GM12891 (cell line): ENCODE data around the gene GABBR2.
"Not testable (repeated sequence)": the region's sequence is repeated elsewhere in the genome, so short reads cannot be mapped to it uniquely, and the experiment has no call there.

Experiments used
- DNase-seq: peaks from one replicate; pipeline ENCODE4 v3.0.0; 2011; ENCODE audit warnings: low spot score; ENCODE audit not compliant: insufficient read length
- FAIRE-seq: peaks from 2 replicates; lab custom pipeline; 2011; peaks lifted over from hg19 to GRCh38; lab: Jason Lieb, UNC
- PAX5 ChIP-seq: IDR thresholded peaks from 2 replicates; pipeline ENCODE4 v1.6.1; 2011; ENCODE audit warnings: low read length, moderate library complexity, mild to moderate bottlenecking; ENCODE audit not compliant: insufficient read depth, severe bottlenecking
- POLR2A ChIP-seq: IDR thresholded peaks from 2 replicates; pipeline ENCODE4 v1.6.1; 2011; ENCODE audit warnings: low read depth, low read length, control low read depth
- POLR2AphosphoS5 ChIP-seq: IDR thresholded peaks from 2 replicates; pipeline ENCODE4 v1.6.1; 2011; ENCODE audit warnings: low read depth, low read length, control low read depth
- POU2F2 ChIP-seq: IDR thresholded peaks from 2 replicates; pipeline ENCODE4 v1.6.1; 2011; ENCODE audit warnings: low read depth, mild to moderate bottlenecking, control low read depth, low read length, moderate library complexity
- SPI1 ChIP-seq: IDR thresholded peaks from 2 replicates; pipeline ENCODE4 v1.6.1; 2011; ENCODE audit warnings: low read depth, low read length, control low read depth
- TAF1 ChIP-seq: IDR thresholded peaks from 2 replicates; pipeline ENCODE4 v1.6.1; 2011; ENCODE audit warnings: low read depth, low read length, control low read depth

Gene GABBR2

DNA sequence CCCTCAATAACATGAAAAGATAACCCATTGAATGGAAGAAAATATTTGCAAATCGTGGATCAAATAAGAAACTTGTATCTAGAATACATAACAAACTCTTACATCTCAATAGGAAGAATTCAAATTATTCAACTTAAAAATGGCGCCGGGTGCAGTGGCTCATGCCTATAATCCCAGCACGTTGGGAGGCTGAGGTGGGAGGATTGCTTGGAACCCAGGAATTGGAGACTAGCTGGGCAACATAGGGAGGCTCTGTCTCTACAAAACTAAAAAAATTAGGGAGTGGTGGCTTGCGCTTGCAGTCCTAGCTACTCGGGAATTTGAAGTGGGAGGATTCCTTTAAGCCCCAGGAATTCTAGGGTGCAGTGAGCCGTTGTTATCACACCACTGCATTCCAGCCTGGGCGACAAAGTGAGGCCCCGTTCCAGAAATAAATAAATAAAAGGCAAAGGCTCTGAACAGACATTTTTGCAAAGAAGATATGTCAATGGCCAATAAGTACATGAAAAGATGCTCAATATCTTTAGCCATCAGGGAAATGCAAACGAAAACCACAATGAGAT lies 431.7 kb downstream of the GABBR2 start:
- no peak for FAIRE-seq
- DNase-seq, result no peak

DNA sequence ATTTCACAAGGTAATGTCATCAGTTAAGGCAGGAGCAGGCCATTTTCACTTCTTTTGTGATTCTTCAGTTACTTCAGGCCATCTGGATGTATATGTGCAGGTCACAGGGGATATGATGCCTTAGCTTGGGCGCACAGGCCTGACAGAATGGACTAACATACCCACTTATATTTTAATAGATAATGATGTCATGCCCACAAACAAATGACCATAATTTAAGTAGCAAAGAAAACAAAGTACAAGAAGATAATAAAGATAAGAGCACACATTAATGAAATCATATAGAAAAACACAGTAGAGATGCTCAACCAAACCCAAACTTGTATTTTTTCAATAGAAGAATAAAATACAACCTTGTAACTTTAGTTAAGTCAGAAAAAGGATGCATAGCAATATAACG lies 433.6 kb downstream of the GABBR2 start:
- DNase-seq (no peak), FAIRE-seq (no peak)
- TF ChIP-seq SPI1 (no peak), TAF1 (no peak), POLR2AphosphoS5 (no peak), POU2F2 (no peak), PAX5 (no peak), POLR2A (no peak)

More for the DNA sequence above, 431.7 kb downstream of the GABBR2 start:
- TF ChIP-seq POLR2A (no peak), SPI1 (no peak), POU2F2 (no peak), TAF1 (no peak), POLR2AphosphoS5 (no peak)

DNA sequence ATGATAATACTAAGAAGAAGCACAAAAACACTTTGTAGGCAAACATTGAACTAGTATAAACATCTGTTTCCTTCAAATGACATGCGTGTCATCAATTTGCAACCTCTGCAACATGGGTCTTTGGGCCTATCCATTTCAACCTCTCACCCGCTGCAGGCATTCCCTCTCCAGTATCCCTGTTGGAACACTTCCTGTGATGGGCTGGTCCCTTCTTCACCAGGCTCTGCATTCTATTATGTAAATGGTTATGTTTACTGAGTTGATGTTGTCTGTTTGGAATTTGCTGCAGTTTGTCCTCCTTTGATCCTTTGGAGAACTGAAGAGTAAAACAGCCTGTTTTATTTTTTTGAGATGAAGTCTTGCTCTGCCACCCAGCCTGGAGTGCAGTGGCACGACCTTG lies 436.7 kb downstream of the GABBR2 start:
- DNase-seq (no peak), FAIRE-seq (no peak)
- TF ChIP-seq POLR2AphosphoS5, result no peak
- no peak for TF ChIP-seq SPI1
- no peak for TF ChIP-seq TAF1
- no peak for TF ChIP-seq PAX5
- no peak for TF ChIP-seq POU2F2
- TF ChIP-seq POLR2A, result no peak

DNA sequence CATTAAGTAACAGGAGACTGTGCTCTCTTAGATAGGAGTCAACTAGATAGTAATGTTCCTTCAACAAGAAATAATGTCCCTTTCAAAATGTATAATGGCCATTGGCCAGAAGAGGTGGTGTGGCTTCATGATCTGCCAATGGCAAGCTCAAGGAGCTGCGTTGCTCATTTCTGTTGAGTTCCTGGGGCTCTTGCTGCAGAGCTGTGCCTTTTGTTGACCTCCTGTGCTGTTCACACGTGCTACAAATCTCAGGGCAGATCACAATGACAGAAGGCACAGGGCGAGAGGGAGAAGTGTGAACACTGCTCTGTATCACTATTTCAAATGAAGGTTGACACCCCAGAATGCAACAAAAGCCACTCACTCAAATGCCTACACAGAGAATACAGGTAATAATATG lies 437.3 kb downstream of the GABBR2 start:
- TF ChIP-seq POLR2A (no peak), PAX5 (no peak), POLR2AphosphoS5 (no peak), POU2F2 (no peak), TAF1 (no peak), SPI1 (no peak)
- no peak for DNase-seq
- FAIRE-seq, result no peak

DNA sequence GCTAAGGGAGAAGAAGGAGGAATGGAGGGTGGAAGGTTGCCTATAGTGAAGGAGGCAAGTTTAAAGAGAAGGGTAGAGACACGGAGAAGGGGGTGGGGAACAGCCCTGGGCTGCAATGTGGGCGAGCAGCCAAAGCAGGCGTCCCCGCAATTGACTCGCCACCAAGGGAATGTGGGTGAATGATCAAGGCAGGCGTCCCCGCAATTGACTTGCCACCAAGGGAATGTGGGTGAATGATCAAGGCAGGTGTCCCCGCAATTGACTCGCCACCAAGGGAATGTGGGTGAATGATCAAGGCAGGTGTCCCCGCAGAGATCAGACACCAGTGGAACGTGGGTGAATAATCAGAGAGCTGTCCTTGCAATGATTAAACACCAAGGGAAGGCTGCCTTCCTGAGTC lies 438.5 kb downstream of the GABBR2 start:
- FAIRE-seq, DNase-seq: not testable (repeated sequence)

DNA sequence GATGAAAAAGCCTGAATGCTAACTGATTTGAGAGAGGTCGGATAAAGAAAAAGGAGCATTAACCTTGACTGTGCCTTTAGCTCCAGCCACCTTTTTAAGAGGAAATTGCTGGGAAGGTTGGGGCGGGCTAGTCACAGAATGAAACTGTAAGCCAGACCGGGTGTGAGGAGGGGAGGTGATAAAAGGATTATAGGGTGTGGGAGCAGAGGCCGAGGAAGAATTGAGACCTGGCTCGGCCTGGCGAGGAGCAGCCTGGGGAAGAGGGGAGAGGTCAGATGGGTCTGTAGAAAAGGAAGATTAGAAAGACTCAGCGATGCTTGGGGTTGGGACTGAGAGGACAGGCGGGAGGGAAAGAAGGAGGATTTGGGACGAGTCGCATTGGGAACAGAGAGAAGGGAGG lies 439.1 kb downstream of the GABBR2 start:
- FAIRE-seq, DNase-seq: not testable (repeated sequence)

DNA sequence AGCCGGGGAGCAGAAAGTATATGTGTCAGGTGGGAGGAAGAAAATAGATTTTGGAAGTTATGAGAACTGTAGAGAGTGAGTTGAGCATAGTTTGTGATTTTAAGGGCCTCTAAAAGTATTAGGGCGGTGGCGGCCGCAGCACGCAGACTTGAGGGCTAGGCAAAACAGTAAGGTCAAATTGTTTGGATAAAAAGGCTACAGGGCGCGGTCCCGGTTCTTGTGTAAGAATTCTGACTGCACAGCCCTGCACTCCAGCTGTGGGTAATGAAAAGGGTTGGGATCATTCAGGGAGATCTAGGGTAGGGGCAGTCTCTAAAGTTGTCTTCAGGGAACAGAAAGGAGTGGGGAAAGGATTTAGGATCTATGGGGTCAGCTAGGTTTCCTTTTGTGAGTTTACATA lies 441.2 kb downstream of the GABBR2 start:
- not testable (repeated sequence) for DNase-seq, FAIRE-seq

DNA sequence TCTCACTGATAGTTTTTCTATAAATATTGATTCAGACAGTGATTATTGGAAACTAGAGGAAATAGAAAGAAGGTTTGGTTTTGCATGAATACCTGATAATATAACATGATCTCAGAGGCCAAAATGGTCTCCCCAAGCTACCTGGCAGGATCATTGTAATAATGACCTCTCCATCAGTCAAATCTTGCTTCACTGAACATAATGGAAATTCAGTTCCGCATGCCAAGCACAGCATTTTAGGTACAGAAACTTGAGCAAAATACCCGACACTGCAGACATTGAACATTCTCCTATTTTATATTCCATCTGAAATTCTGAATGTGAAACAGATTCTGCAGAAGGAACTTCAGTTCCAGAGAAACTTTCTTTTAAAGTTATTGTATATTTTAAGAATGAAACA lies 444.2 kb downstream of the GABBR2 start:
- no peak for DNase-seq
- TF ChIP-seq TAF1 (no peak), POLR2A (no peak), POLR2AphosphoS5 (no peak)
- no peak for FAIRE-seq

DNA sequence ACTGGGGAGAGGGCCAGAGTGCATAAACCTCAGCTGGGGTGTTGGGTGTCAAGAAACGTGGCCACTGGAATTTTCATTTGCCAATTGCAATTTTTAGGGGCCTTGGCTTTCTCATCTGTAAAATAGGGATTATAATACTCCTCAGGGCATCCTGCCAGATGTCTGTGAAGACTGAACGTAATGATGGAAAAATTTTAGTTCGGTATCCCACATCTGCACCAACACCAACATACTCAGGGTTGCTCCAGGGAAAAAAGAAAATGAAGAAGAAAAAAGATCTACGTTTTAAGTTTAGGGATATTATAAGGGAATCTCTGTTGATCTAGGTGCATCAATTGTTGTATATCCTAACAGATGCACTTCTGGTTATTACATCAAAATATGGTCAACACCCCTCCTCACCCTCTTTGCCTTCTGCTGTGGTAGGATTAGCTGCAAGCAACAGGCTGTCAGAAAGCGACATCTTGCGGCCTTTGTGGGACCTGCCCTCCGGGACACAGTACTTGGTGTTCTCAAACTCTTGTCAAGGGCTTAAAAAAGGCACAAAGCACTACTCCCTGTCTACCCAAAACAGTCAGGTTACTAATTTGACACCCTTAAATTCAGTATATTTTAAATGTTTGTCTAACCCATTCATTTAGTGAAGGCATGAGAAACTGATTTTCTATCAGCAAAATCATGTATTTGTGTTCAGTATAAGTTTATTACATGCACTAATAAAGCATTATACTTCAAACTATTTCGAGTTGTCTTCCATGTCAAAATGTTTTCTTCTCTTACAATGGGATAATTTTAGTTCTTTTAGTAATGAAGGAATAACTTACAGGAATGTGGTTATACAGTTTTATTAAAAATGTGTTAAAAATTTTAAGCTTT lies 445.0 kb downstream of the GABBR2 start:
- DNase-seq, result peak; percentile 51
- FAIRE-seq, result peak; percentile 72
- TF ChIP-seq POLR2A, result no peak
- TF ChIP-seq SPI1, result no peak
- no peak for TF ChIP-seq POLR2AphosphoS5
- no peak for TF ChIP-seq PAX5
- TF ChIP-seq TAF1, result no peak
- TF ChIP-seq POU2F2, result no peak

DNA sequence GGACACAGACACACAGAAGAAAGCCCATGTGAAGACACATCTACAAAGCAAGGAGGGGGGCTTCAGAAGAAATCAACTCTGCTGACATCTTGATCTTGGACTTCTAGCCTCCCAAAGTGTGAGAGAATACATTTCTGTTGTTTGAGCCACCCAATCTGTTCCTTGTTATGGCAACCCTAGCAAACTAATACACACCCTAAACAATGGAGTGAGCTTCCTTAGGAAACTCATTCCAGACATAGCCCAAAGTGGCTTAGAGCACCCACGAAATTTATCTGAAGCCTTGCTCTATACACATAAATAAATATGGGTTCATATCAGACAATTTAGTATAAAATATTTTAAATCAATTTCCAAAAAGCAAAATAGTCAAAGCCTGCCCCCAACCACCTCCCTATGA lies 445.7 kb downstream of the GABBR2 start:
- DNase-seq (no peak), FAIRE-seq (no peak)
- TF ChIP-seq PAX5, result no peak
- TF ChIP-seq POLR2A, result no peak
- TF ChIP-seq SPI1, result no peak

DNA sequence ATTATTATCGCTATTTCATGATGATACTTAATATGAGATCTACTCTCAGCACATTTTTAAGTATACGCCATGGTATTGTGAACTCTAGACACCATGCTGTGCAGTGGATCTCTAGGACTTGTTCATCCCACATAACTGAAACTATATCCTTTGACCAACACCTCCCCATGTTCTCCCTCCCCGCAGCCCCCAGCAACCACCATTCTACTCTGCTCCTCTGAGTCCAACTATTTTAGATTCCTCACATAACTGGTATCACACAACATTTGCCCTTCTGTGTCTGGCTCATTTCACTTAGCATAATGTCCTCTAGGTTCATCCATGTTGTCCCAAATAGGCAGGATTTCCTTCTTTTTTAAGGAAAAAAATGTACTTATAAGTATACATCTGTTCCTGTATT lies 446.7 kb downstream of the GABBR2 start:
- DNase-seq (no peak), FAIRE-seq (no peak)
- TF ChIP-seq SPI1 (no peak), TAF1 (no peak), POLR2AphosphoS5 (no peak), POLR2A (no peak), POU2F2 (no peak), PAX5 (no peak)
